ENCODE results near the gene FAM47C. TPM values are rescaled to one million over a fixed set of nuclear protein-coding genes. Genes with fewer than 3 reads are reported as not detected.

FAM47C gene
- total and polyA plus RNA-seq, 2 of the 13 experiments (the other 11 are each of a cell fraction or from before 2014, with no cell fraction given), result not detected

GRCh38 chrX:36963069-36963808, 44.9 kb upstream of the FAM47C start:
- 91% methylated on average over 12 of the region's 63 CpGs for WGBS (ENCODE audit: low lambda C conversion rate)
- BruUV-seq (replicated peaks), result no TSS peak
- H3K36me3 ChIP-seq (replicated peaks in 1 of 2; ENCODE audit: control insufficient read depth in 1 of 2, insufficient read depth in 2 of 2, low read length in 2 of 2), result no peaks in the 10 kb centered on the region
- no peak for DNase-seq (ENCODE audit: low spot score)
- TF ChIP-seq ZNF136 (CRISPR knock-in tag; IDR thresholded peaks at IDR 0.05; ENCODE audit: low read depth), result no peak
- TF ChIP-seq ZNF564 (CRISPR knock-in tag; IDR thresholded peaks at IDR 0.05), result no peak
- TF ChIP-seq ZNF800 (CRISPR knock-in tag; IDR thresholded peaks at IDR 0.05), result no peak
- no peak for TF ChIP-seq ZNF446 (CRISPR knock-in tag; IDR thresholded peaks at IDR 0.05)
- no peak for TF ChIP-seq ZNF652 (CRISPR knock-in tag; IDR thresholded peaks at IDR 0.05; ENCODE audit: borderline replicate concordance, low read depth)
- CTCF ChIA-PET (ENCODE audit: low intra/inter-chr PET ratio, low total read pairs), result no interaction called here
- no peak for FAIRE-seq
- in situ Hi-C loops (cut with HindIII; ENCODE audit: extremely low pct_ligation_motif_present, low pct_unique_long_range_greater_than_20kb) (no loop called here), intact Hi-C loops (cut with micrococcal nuclease; ENCODE audit: unreplicated experiment) (no loop called here)
- H2AFZ ChIP-seq (ENCODE audit: low read length), result no peak overlapping the region
- H3K27ac ChIP-seq (ENCODE audit: extremely low read length, insufficient read depth, low read length), result no peak overlapping the region
- no peaks in the 10 kb centered on the region for H3K27me3 ChIP-seq (ENCODE audit: control insufficient read depth in 1 of 2, insufficient read depth in 2 of 2, low read length in 2 of 2)
- no peaks in the 10 kb centered on the region for H3K9me3 ChIP-seq (ENCODE audit: low read length)
- H3K4me1 ChIP-seq (ENCODE audit: insufficient read depth, low read length), result no peaks in the 10 kb centered on the region
- ATAC-seq, result no peak
- H3K9ac ChIP-seq (ENCODE audit: insufficient read depth, low read depth, low read length), result no peak overlapping the region
- H3K4me3 ChIP-seq (replicated peaks in 1 of 3; ENCODE audit: insufficient read depth in 1 of 3, low read depth in 2 of 3, low read length in 3 of 3), result no peak overlapping the region
- H3K79me2 ChIP-seq (ENCODE audit: insufficient read depth, low read length), result no peaks in the 10 kb centered on the region
- no peak overlapping the region for H3K4me2 ChIP-seq (ENCODE audit: low read depth, low read length)
- POLR2A ChIA-PET, result no interaction called here
- no peaks in the 10 kb centered on the region for H4K20me1 ChIP-seq (ENCODE audit: insufficient read depth, low read length)

- no peak overlapping the region for H3K4me2 ChIP-seq (ENCODE audit: low read depth, low read length)
- no peaks in the 10 kb centered on the region for H3K27me3 ChIP-seq (ENCODE audit: control insufficient read depth in 1 of 2, insufficient read depth in 2 of 2, low read length in 2 of 2)
- ChIA-PET CTCF (ENCODE audit: low intra/inter-chr PET ratio, low total read pairs) (no interaction called here), POLR2A (no interaction called here)
- H3K9me3 ChIP-seq (ENCODE audit: low read length), result no peaks in the 10 kb centered on the region
- FAIRE-seq (no peak), DNase-seq (ENCODE audit: low spot score) (no peak), ATAC-seq (no peak)
- H4K20me1 ChIP-seq (ENCODE audit: insufficient read depth, low read length), result no peaks in the 10 kb centered on the region
- H3K36me3 ChIP-seq (replicated peaks in 1 of 2; ENCODE audit: control insufficient read depth in 1 of 2, insufficient read depth in 2 of 2, low read length in 2 of 2), result no peaks in the 10 kb centered on the region
- no peak overlapping the region for H3K27ac ChIP-seq (ENCODE audit: extremely low read length, insufficient read depth, low read length)
- 87% methylated on average over 3 of the region's 45 CpGs for WGBS (ENCODE audit: low lambda C conversion rate)
- H3K79me2 ChIP-seq (ENCODE audit: insufficient read depth, low read length), result no peaks in the 10 kb centered on the region
- intact Hi-C loops (cut with micrococcal nuclease; ENCODE audit: unreplicated experiment) (no loop called here), in situ Hi-C loops (cut with HindIII; ENCODE audit: extremely low pct_ligation_motif_present, low pct_unique_long_range_greater_than_20kb) (no loop called here)
- no peak for TF ChIP-seq KLF6 (CRISPR knock-in tag; IDR thresholded peaks at IDR 0.05)
- TF ChIP-seq NFYC (CRISPR knock-in tag; IDR thresholded peaks at IDR 0.05), result no peak
- TF ChIP-seq CENPT (CRISPR knock-in tag; IDR thresholded peaks at IDR 0.05; ENCODE audit: low read depth), result no peak
- no peak overlapping the region for H3K9ac ChIP-seq (ENCODE audit: insufficient read depth, low read depth, low read length)
- H3K4me3 ChIP-seq (replicated peaks in 1 of 3; ENCODE audit: insufficient read depth in 1 of 3, low read depth in 2 of 3, low read length in 3 of 3), result no peak overlapping the region
- no TSS peak for BruUV-seq (replicated peaks)
- no peak overlapping the region for H2AFZ ChIP-seq (ENCODE audit: low read length)
- no peaks in the 10 kb centered on the region for H3K4me1 ChIP-seq (ENCODE audit: insufficient read depth, low read length)
Observed at GRCh38 chrX:36963852-36964251, 44.3 kb upstream of the FAM47C start.
